Activated CD4-positive, alpha-beta T cell treated with anti-CD3 and anti-CD28 coated beads for 4 hours (primary cell): ENCODE results near the gene ANKMY2.

ENCODE experiments used
- DNase-seq, 2 donors: peaks; one replicate each; pipeline ENCODE4 v3.0.0-alpha.2; 2020

ANKMY2 gene

GRCh38 chr7:16564023-16564380, 81.6 kb downstream of the ANKMY2 start:
- no peak for DNase-seq

- no peak for DNase-seq
Observed at GRCh38 chr7:16563281-16564022, 82.1 kb downstream of the ANKMY2 start.

DNA sequence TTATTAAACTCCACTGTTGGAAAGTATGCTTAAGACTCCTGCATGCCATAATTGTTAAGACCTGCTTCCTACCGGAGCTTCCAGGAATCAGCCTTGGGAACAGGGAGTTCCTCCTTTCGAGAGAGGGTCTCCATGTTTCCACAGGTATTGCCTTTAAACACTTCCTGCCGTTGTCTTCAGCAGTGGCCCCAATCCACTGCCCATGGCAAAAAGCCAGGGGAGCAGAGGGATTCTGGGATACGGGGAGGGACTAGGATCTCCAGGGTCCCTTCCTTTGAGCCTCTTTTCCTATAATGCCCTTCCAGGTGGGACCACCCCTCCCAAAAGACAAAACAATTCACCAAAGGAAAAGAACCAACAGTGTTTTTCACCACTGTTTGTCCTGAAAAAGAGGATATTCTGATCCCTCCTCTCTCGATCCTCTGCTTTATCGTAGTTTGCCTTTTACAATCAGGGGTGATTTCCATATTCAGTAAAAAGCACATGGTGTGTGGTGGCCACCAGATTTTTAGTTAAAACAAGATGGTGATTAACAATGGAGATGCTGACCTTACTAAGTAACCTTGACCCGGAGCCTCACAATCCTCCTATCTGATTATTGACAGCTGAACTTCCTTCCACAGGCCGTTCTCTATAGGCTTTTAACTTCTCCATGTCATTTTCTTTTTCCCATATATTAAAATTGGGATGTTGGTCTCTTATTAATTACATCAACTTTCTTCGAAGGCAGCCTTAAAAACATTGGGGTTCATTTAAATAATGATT, 82.9 kb downstream of the ANKMY2 start:
- no peak for DNase-seq

GRCh38 chr7:16561943-16562342, 83.6 kb downstream of the ANKMY2 start:
- DNase-seq, result no peak

DNA sequence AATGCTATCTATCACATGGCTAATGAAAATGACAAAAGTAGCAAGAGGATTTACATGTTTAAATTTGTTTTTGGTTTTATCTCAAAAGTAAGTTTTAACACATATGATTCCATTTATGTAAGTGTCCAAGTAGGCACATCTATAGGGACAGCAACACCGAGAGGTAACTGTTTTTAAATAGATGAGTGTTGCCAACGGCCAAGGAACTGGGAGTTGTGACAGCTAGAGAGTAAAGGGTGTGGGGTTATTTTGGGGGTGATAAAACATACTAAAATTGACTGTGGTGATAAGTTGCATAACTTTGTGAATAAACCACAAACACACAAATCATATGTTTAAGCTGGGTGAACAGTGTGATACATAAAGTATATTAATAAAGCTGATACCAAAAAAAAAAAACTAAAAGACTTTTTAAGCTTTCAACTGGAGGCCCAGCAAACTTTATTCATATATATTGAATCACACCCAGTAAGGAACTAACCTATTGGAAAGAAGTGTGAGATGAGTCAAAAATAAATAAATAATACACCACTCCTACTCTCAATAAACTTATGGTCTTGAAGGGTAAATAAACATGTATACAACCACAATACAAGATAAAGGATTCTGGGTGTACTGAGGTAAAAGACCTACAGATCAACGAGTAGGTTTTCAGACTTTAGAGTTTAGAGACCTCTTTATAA, 85.9 kb downstream of the ANKMY2 start:
- DNase-seq, result no peak

- no peak for DNase-seq
Observed at GRCh38 chr7:16558761-16559302, 86.7 kb downstream of the ANKMY2 start.

DNA sequence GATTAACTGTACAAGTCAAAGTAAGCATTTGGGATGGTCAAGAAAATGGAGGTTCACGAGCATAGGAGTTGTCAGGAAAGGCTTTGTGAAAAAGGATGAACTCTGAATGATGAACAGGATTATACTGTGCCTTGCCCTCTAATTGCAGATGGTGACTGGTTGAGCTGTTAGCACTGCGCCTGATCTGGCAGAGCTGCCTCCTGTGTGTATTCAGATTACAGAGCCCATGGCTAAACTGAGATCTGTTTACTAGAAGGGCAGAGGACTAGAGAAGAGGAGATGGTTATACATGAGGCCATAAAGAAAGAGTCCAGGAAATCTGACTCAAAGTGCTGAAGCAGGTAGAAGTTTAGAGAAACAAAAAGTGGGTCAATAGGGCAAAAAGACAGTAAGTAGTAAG, 89.2 kb downstream of the ANKMY2 start:
- no peak for DNase-seq

DNA sequence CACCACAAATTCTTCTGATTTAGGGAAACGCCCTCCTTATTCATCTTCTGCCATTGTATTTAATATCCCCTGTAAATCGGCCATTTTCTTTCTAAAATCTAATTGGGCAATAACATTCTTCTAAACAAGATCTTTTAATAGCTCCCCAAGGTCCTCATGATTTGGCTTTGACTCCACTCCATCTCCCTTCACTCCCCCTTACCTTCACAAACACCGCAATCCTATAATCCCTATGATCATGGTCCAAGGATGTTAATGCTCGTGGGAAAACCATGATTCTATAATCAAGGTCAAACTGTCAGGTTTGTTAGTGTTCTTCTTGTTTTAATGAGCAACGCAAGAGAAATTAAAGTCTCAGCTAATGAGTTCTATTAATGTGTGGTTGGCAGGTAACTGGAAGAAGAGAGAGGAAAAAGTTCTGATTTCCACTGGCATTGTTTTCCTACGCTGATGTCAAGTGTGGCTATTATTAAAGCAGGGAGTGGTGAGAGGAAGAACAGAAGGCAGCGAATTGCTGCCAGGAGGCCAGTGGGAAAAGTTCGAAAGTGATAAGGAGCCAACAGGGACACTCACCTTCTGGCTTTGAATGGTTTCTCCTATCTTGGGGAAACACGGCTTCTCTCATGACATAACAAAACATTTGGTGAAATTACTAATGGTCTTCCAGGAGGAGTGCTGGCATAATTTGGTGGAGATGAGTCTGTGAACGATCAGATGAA, 90.9 kb downstream of the ANKMY2 start:
- DNase-seq, result no peak

DNA sequence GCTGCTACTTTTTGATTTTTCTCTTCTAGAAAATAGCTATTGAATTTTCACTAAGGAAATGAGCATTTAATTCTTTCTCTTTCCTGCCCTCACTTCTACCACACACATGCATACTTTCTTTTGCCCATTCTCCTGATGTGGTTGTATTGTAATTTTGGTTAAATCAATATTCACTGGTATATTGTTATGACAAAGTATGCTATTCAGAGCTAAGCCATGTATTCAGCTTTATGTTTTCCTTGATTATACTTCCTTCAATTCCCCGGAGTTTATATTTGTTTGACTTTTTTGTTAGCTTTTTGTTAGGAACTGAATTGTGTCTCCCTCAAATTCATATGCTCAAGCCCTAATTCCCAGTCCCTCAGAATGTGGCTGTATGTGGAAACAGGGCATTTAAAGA, 94.9 kb downstream of the ANKMY2 start:
- no peak for DNase-seq
